OCI-LY1 (cell line): ENCODE results near the gene ALKBH4.
A peak's percentile ranks its signal among the peaks of the same experiment; 100 is the strongest.

Source experiments
- H2AFZ ChIP-seq: fragments of 200-600 bp; sonication (generic), shearing (Covaris generic); 2 replicates; pipeline ENCODE4 v1.6.0; 2014; ENCODE audit warnings: antibody characterized with exemption, mild to moderate bottlenecking, low read length
- H3F3A ChIP-seq: fragments of 200-600 bp; sonication (generic), shearing (Covaris generic); 2 replicates; pipeline ENCODE4 v1.6.0; 2014; ENCODE audit warnings: mild to moderate bottlenecking, antibody characterized with exemption, low read length, moderate library complexity; ENCODE audit not compliant: insufficient read depth
- H3K27ac ChIP-seq: fragments of 200-600 bp; sonication (generic); 2 replicates; pipeline ENCODE4 v1.5.1; 2014; ENCODE audit warnings: low read length, mixed run types, mild to moderate bottlenecking, low read depth; ENCODE audit not compliant: poor library complexity, severe bottlenecking
- H3K27me3 ChIP-seq: fragments of 200-600 bp; sonication (generic); 2 replicates; pipeline ENCODE4 v1.6.0; 2014; ENCODE audit warnings: antibody characterized with exemption, mild to moderate bottlenecking, low read length, moderate library complexity; ENCODE audit not compliant: insufficient read depth
- H3K36me3 ChIP-seq: fragments of 200-600 bp; sonication (generic); 2 replicates; pipeline ENCODE4 v1.6.1; 2014; ENCODE audit warnings: mild to moderate bottlenecking, antibody characterized with exemption, low read length, moderate library complexity, mixed read lengths; ENCODE audit not compliant: insufficient read depth
- H3K4me1 ChIP-seq: fragments of 200-600 bp; sonication (generic); 2 replicates; pipeline ENCODE4 v1.5.1; 2014; ENCODE audit warnings: mild to moderate bottlenecking, low read length, moderate library complexity; ENCODE audit not compliant: insufficient read depth, severe bottlenecking
- H3K4me2 ChIP-seq: fragments of 200-600 bp; sonication (generic), shearing (Covaris generic); 2 replicates; pipeline ENCODE4 v1.6.1; 2014; ENCODE audit warnings: low read length
- H3K4me3 ChIP-seq: fragments of 200-600 bp; sonication (generic); 2 replicates; pipeline ENCODE4 v1.5.1; 2014; ENCODE audit warnings: low read length, low read depth, mild to moderate bottlenecking, mixed read lengths; ENCODE audit not compliant: poor library complexity, severe bottlenecking
- H3K79me2 ChIP-seq: fragments of 200-600 bp; shearing (Covaris generic); 2 replicates; pipeline ENCODE4 v1.6.1; 2016; ENCODE audit warnings: mixed run types, low read length, mixed read lengths; ENCODE audit not compliant: insufficient read depth
- H3K9ac ChIP-seq: fragments of 200-600 bp; sonication (generic), shearing (Covaris generic); 2 replicates; pipeline ENCODE4 v1.6.1; 2014; ENCODE audit warnings: mild to moderate bottlenecking, low read length, mixed read lengths
- H3K9me2 ChIP-seq: fragments of 200-600 bp; sonication (generic), shearing (Covaris generic); 2 replicates; pipeline ENCODE4 v1.6.1; 2014; ENCODE audit warnings: low read depth, mild to moderate bottlenecking, low read length, mixed read lengths
- H3K9me3 ChIP-seq: fragments of 200-600 bp; shearing (Covaris generic); 2 replicates; pipeline ENCODE4 v1.6.1; 2014; ENCODE audit warnings: low read length, mixed read lengths
- H4K20me1 ChIP-seq: fragments of 200-600 bp; sonication (generic), shearing (Covaris generic); 2 replicates; pipeline ENCODE4 v1.6.0; 2016; ENCODE audit warnings: mild to moderate bottlenecking, low read length; ENCODE audit not compliant: insufficient read depth
- EZH2 ChIP-seq: fragments of 200-600 bp; sonication (generic), shearing (Covaris generic); IDR thresholded peaks from 2 replicates; pipeline ENCODE4 v1.8.0; 2017; ENCODE audit warnings: borderline replicate concordance, mixed run types, mild to moderate bottlenecking, antibody characterized with exemption, low read length, moderate library complexity, mixed read lengths
- TF ChIP-seq, protein P1 (sequence below): fragments of 200-600 bp; sonication (generic), shearing (Covaris generic); IDR thresholded peaks from 2 replicates; pipeline ENCODE4 v1.5.1; 2017; ENCODE audit warnings: mild to moderate bottlenecking, antibody characterized with exemption, low read length, moderate library complexity, mixed read lengths

Gene ALKBH4

GRCh38 chr7:102424787-102425218 lies 39.9 kb downstream of the ALKBH4 start:
- Histone ChIP-seq H3K9me3 (no peaks in the 10 kb centered on the region), H3K27ac (peak overlapping the region; percentile 98), H3K36me3 (peaks cover 43% of the 10 kb centered on the region), H3F3A (peaks cover 12% of the 10 kb centered on the region; the same call in 1 of the 2 replicates), H3K9ac (peak overlapping the region; percentile 77), H2AFZ (no peak overlapping the region), H3K79me2 (no peaks in the 10 kb centered on the region), H3K27me3 (no peaks in the 10 kb centered on the region), H3K4me2 (peak overlapping the region; percentile 71), H4K20me1 (no peaks in the 10 kb centered on the region), H3K4me3 (peak overlapping the region; percentile 55), H3K9me2 (no peaks in the 10 kb centered on the region), H3K4me1 (peaks cover 78% of the 10 kb centered on the region)
- TF ChIP-seq EZH2 = no peak
- TF ChIP-seq, protein P1, sequence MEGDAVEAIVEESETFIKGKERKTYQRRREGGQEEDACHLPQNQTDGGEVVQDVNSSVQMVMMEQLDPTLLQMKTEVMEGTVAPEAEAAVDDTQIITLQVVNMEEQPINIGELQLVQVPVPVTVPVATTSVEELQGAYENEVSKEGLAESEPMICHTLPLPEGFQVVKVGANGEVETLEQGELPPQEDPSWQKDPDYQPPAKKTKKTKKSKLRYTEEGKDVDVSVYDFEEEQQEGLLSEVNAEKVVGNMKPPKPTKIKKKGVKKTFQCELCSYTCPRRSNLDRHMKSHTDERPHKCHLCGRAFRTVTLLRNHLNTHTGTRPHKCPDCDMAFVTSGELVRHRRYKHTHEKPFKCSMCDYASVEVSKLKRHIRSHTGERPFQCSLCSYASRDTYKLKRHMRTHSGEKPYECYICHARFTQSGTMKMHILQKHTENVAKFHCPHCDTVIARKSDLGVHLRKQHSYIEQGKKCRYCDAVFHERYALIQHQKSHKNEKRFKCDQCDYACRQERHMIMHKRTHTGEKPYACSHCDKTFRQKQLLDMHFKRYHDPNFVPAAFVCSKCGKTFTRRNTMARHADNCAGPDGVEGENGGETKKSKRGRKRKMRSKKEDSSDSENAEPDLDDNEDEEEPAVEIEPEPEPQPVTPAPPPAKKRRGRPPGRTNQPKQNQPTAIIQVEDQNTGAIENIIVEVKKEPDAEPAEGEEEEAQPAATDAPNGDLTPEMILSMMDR = no peak

DNA sequence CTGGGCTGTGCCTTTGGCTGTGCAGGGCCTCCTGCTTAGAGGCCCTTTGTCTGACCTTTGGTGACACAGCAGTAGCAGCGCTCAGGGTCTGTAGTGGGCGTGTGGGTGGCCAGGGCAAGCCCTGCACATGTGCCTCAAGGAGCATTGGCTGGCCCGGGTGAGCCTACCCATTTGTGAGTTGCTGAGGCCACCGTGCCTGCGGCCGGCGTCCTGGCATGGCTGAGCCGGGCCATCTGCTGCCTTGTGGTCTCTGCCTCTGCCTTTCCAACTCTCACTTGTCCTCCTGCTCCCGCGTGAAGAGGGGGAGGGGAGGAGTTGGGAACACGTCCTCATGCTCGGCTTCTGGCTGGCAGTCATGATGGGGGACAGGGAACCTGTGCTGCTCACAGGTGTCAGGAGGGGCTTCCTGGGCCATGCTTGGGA lies 40.5 kb downstream of the ALKBH4 start:
- peak overlapping the region; percentile 55 for H3K4me3 ChIP-seq
- peaks cover 78% of the 10 kb centered on the region for H3K4me1 ChIP-seq
- H3K9me3 ChIP-seq = no peaks in the 10 kb centered on the region
- H3F3A ChIP-seq = peaks cover 12% of the 10 kb centered on the region; the same call in 1 of the 2 replicates
- peaks cover 49% of the 10 kb centered on the region for H3K36me3 ChIP-seq
- H4K20me1 ChIP-seq = no peaks in the 10 kb centered on the region
- H3K9ac ChIP-seq = peak overlapping the region; percentile 77
- H3K27ac ChIP-seq = peak overlapping the region; percentile 98
- H2AFZ ChIP-seq = no peak overlapping the region
- H3K27me3 ChIP-seq = no peaks in the 10 kb centered on the region
- TF ChIP-seq, protein P1 = no peak
- TF ChIP-seq EZH2 = no peak
- H3K4me2 ChIP-seq = peak overlapping the region; percentile 71
- no peaks in the 10 kb centered on the region for H3K79me2 ChIP-seq
- H3K9me2 ChIP-seq = no peaks in the 10 kb centered on the region

GRCh38 chr7:102421706-102422240 lies 42.9 kb downstream of the ALKBH4 start:
- Histone ChIP-seq H3K9ac (no peak overlapping the region), H3K4me3 (no peak overlapping the region), H3K4me2 (no peak overlapping the region), H2AFZ (no peak overlapping the region), H3K36me3 (peaks cover 53% of the 10 kb centered on the region), H3K9me3 (no peaks in the 10 kb centered on the region), H3K27me3 (no peaks in the 10 kb centered on the region), H3K27ac (peak overlapping the region; percentile 98), H4K20me1 (no peaks in the 10 kb centered on the region), H3K4me1 (peaks cover 77% of the 10 kb centered on the region), H3K9me2 (no peaks in the 10 kb centered on the region), H3K79me2 (no peaks in the 10 kb centered on the region), H3F3A (peaks cover 12% of the 10 kb centered on the region; the same call in 1 of the 2 replicates)
- TF ChIP-seq EZH2 = no peak
- TF ChIP-seq, protein P1 = no peak
